H1 (cell line): ENCODE measurements around the gene DCLK1. TPM values are rescaled to one million over a fixed set of nuclear protein-coding genes. Genes with fewer than 3 reads are reported as not detected.

Source experiments
- CTCF ChIA-PET: fragments of 300-600 bp; sonication (Branson Sonifier 250); formaldehyde crosslinking; loops from one replicate; lab custom pipeline; 2021; ENCODE audit not compliant: partially characterized antibody; lab: Charles Lee
- POLR2A ChIA-PET: fragments of 300-600 bp; sonication (Branson Sonifier 250); formaldehyde crosslinking; loops from one replicate; lab custom pipeline; 2021; ENCODE audit warnings: inconsistent platforms; ENCODE audit not compliant: partially characterized antibody; lab: Charles Lee
- DNase-seq, 2 experiments: peaks; one replicate each; pipeline versions ENCODE4 v3.0.0 to v3.0.0-alpha.2; 2010 to 2022; ENCODE audit warnings: low spot score in 2 of 2, low read depth in 1 of 2, mixed read lengths in 1 of 2
- FAIRE-seq: peaks from 2 replicates; lab custom pipeline; 2011; peaks lifted over from hg19 to GRCh38; lab: Jason Lieb, UNC
- H2AFZ ChIP-seq: 2 replicates; pipeline ENCODE4 v1.8.1; 2012; ENCODE audit warnings: low read length, inconsistent platforms
- H2AK5ac ChIP-seq: 2 replicates; pipeline ENCODE4 v1.6.1; 2013; ENCODE audit warnings: low read depth, low read length
- H2BK120ac ChIP-seq: replicated peaks from 2 replicates; pipeline ENCODE3; 2013; ENCODE audit warnings: low read depth, low read length, inconsistent platforms
- H2BK12ac ChIP-seq: 2 replicates; pipeline ENCODE4 v1.6.1; 2013; ENCODE audit warnings: low read depth, low read length
- H2BK15ac ChIP-seq: 2 replicates; pipeline ENCODE4 v1.6.1; 2013; ENCODE audit warnings: low read length
- H2BK20ac ChIP-seq: 2 replicates; pipeline ENCODE4 v1.6.1; 2013; ENCODE audit warnings: low read length
- H2BK5ac ChIP-seq: 2 replicates; pipeline ENCODE4 v1.6.1; 2013; ENCODE audit warnings: low read depth, low read length
- H3K14ac ChIP-seq: 2 replicates; pipeline ENCODE4 v1.6.1; 2013; ENCODE audit warnings: inconsistent platforms; ENCODE audit not compliant: insufficient read length
- H3K18ac ChIP-seq: 2 replicates; pipeline ENCODE4 v1.6.1; 2013; ENCODE audit warnings: low read length; ENCODE audit errors: extremely low read depth
- H3K23ac ChIP-seq: 2 replicates; pipeline ENCODE4 v1.6.1; 2013; ENCODE audit warnings: inconsistent platforms; ENCODE audit not compliant: insufficient read length
- H3K23me2 ChIP-seq: 2 replicates; pipeline ENCODE4 v1.6.1; 2013; ENCODE audit warnings: low read depth, low read length
- H3K27ac ChIP-seq: 2 replicates; pipeline ENCODE4 v1.6.1; 2011; ENCODE audit warnings: low read depth, low read length, inconsistent platforms
- H3K27me3 ChIP-seq, 4 experiments: replicated peaks in 1 of 4; 1 replicate in 1 of 4; 2 replicates in 3 of 4; pipeline versions ENCODE4 v1.6.1 to v1.8.1; 2011 to 2013; ENCODE audit warnings: low read length in 3 of 4, mild to moderate bottlenecking in 3 of 4, inconsistent platforms in 2 of 4, mixed read lengths in 2 of 4, moderate library complexity in 1 of 4; ENCODE audit not compliant: control insufficient read depth in 3 of 4, insufficient read depth in 3 of 4; ENCODE audit errors: extremely low read depth in 1 of 4
- H3K36me3 ChIP-seq, 4 experiments: 2 replicates each; pipeline versions ENCODE4 v1.6.1 to v1.8.1; 2011 to 2013; ENCODE audit warnings: mild to moderate bottlenecking in 4 of 4, low read length in 3 of 4, moderate library complexity in 2 of 4, control low read depth in 1 of 4, inconsistent platforms in 1 of 4; ENCODE audit not compliant: insufficient read depth in 4 of 4, control insufficient read depth in 2 of 4
- H3K4ac ChIP-seq: replicated peaks from 2 replicates; pipeline ENCODE3; 2013; ENCODE audit warnings: low read length, low read depth, mixed read lengths, inconsistent platforms; ENCODE audit not compliant: insufficient read length
- H3K4me1 ChIP-seq, 4 experiments: replicated peaks in 1 of 4; 1 replicate in 1 of 4; 2 replicates in 3 of 4; pipeline versions ENCODE4 v1.6.1 to v1.8.1; 2011 to 2013; ENCODE audit warnings: low read length in 3 of 4, inconsistent platforms in 2 of 4, mixed read lengths in 1 of 4; ENCODE audit not compliant: insufficient read depth in 4 of 4, control insufficient read depth in 3 of 4
- H3K4me2 ChIP-seq, 2 experiments: 2 replicates each; pipeline versions ENCODE4 v1.6.1 to v1.8.1; 2011 to 2013; ENCODE audit warnings: low read depth in 2 of 2, low read length in 2 of 2, control low read depth in 1 of 2, inconsistent platforms in 1 of 2, mild to moderate bottlenecking in 1 of 2; ENCODE audit not compliant: insufficient read depth in 1 of 2
- H3K4me3 ChIP-seq, 4 experiments: fragments of 200-600, 300-600 bp in 1 of 4; sonication (generic), shearing (Covaris generic), sonication (Bioruptor Twin) in 1 of 4; 2 replicates each; pipeline versions ENCODE4 v1.5.1 to v1.8.1; 2011 to 2016; ENCODE audit warnings: low read length in 4 of 4, low read depth in 3 of 4, control low read depth in 2 of 4, inconsistent platforms in 2 of 4, mild to moderate bottlenecking in 2 of 4, mixed read lengths in 1 of 4, moderate library complexity in 1 of 4; ENCODE audit not compliant: insufficient read depth in 2 of 4; ENCODE audit errors: extremely low read depth in 1 of 4
- H3K56ac ChIP-seq: replicated peaks from 2 replicates; pipeline ENCODE3; 2013; ENCODE audit warnings: low read depth, mild to moderate bottlenecking, mixed read lengths, low read length, inconsistent platforms; ENCODE audit not compliant: insufficient read length
- H3K79me1 ChIP-seq: 2 replicates; pipeline ENCODE4 v1.6.1; 2013; ENCODE audit warnings: low read depth, low read length, control low read depth
- H3K79me2 ChIP-seq, 2 experiments: 2 replicates each; pipeline versions ENCODE4 v1.6.1 to v1.8.1; 2012 to 2013; ENCODE audit warnings: low read length in 2 of 2, mild to moderate bottlenecking in 2 of 2, inconsistent platforms in 1 of 2; ENCODE audit not compliant: insufficient read depth in 2 of 2, control insufficient read depth in 1 of 2
- H3K9ac ChIP-seq, 4 experiments: replicated peaks in 1 of 4; 1 replicate in 1 of 4; 2 replicates in 3 of 4; pipeline versions ENCODE4 v1.6.1 to v1.8.1; 2011 to 2013; ENCODE audit warnings: low read depth in 3 of 4, low read length in 3 of 4, control low read depth in 2 of 4, mild to moderate bottlenecking in 2 of 4, moderate library complexity in 2 of 4, inconsistent platforms in 1 of 4; ENCODE audit errors: extremely low read depth in 1 of 4
- H3K9me3 ChIP-seq, 2 experiments: 2 replicates each; pipeline versions ENCODE4 v1.6.1 to v1.8.1; 2012 to 2013; ENCODE audit warnings: mild to moderate bottlenecking in 2 of 2, moderate library complexity in 2 of 2, control low read depth in 1 of 2, inconsistent platforms in 1 of 2, low read depth in 1 of 2, low read length in 1 of 2, mixed read lengths in 1 of 2; ENCODE audit not compliant: insufficient read depth in 2 of 2
- H4K20me1 ChIP-seq, 2 experiments: replicated peaks in 1 of 2; 2 replicates each; pipeline versions ENCODE3 to v1.8.1; 2011 to 2013; ENCODE audit warnings: inconsistent platforms in 2 of 2, low read length in 2 of 2, mild to moderate bottlenecking in 1 of 2; ENCODE audit not compliant: insufficient read depth in 2 of 2, control insufficient read depth in 1 of 2
- H4K5ac ChIP-seq: 2 replicates; pipeline ENCODE4 v1.6.1; 2013; ENCODE audit warnings: low read length, low read depth, mixed read lengths, inconsistent platforms; ENCODE audit not compliant: insufficient read length
- H4K8ac ChIP-seq: 2 replicates; pipeline ENCODE4 v1.8.0; 2013; ENCODE audit warnings: mild to moderate bottlenecking, moderate library complexity, low read length, inconsistent platforms; ENCODE audit not compliant: insufficient read depth; ENCODE audit errors: extremely low read depth
- H4K91ac ChIP-seq: replicated peaks from 2 replicates; pipeline ENCODE3; 2013; ENCODE audit warnings: low read length, mixed read lengths, inconsistent platforms; ENCODE audit not compliant: insufficient read length
- ASH2L ChIP-seq: fragments of 200-600, 300-600 bp; sonication (generic); IDR thresholded peaks from one replicate; pipeline ENCODE4 v1.7.1; 2017; ENCODE audit warnings: low read length
- BRCA1 ChIP-seq: IDR thresholded peaks from 2 replicates; pipeline ENCODE4 v1.6.1; 2012; ENCODE audit warnings: low read depth, low read length, improper control_type of control experiment
- EGR1 ChIP-seq: IDR thresholded peaks from 2 replicates; pipeline ENCODE4 v1.6.1; 2011; ENCODE audit warnings: low read depth, low read length, borderline replicate concordance
- EP300 ChIP-seq, 2 experiments: IDR thresholded peaks; 1 replicate in 1 of 2; 2 replicates in 1 of 2; pipeline ENCODE4 v1.6.1; 2011 to 2012; ENCODE audit warnings: low read depth in 2 of 2, low read length in 2 of 2, mild to moderate bottlenecking in 2 of 2, borderline replicate concordance in 1 of 2, inconsistent platforms in 1 of 2, moderate library complexity in 1 of 2
- HDAC2 ChIP-seq, 2 experiments: fragments of 300-600 bp in 1 of 2; sonication (generic) in 1 of 2; IDR thresholded peaks; 2 replicates each; pipeline ENCODE4 v1.6.1; 2011 to 2012; ENCODE audit warnings: low read depth in 2 of 2, low read length in 2 of 2, mild to moderate bottlenecking in 2 of 2, moderate library complexity in 2 of 2, borderline replicate concordance in 1 of 2, inconsistent platforms in 1 of 2
- JUND ChIP-seq: IDR thresholded peaks from 2 replicates; pipeline ENCODE4 v1.6.1; 2011; ENCODE audit warnings: mild to moderate bottlenecking, improper control_type of control experiment, low read length
- NANOG ChIP-seq: IDR thresholded peaks from 2 replicates; pipeline ENCODE4 v1.6.1; 2011; ENCODE audit warnings: low read length, low read depth, mild to moderate bottlenecking, inconsistent platforms; ENCODE audit not compliant: insufficient read depth, poor library complexity, severe bottlenecking
- NRF1 ChIP-seq: IDR thresholded peaks from 2 replicates; pipeline ENCODE4 v1.6.1; 2011; ENCODE audit warnings: mild to moderate bottlenecking, low read depth, low read length, improper control_type of control experiment
- RNF2 ChIP-seq: fragments of 200-900, 300-1000 bp; sonication (generic); IDR thresholded peaks from 2 replicates; pipeline ENCODE4 v1.7.1; 2016; ENCODE audit warnings: borderline replicate concordance, low read depth, mild to moderate bottlenecking, antibody characterized with exemption, low read length; ENCODE audit not compliant: poor library complexity, severe bottlenecking; ENCODE audit errors: missing control alignments
- SIN3A ChIP-seq, 2 experiments: IDR thresholded peaks in 1 of 2; conservative IDR thresholded peaks in 1 of 2; 2 replicates each; pipeline ENCODE4 v1.6.1; 2011 to 2012; ENCODE audit warnings: low read length in 2 of 2, improper control_type of control experiment in 1 of 2, low read depth in 1 of 2, mild to moderate bottlenecking in 1 of 2
- SP1 ChIP-seq: IDR thresholded peaks from 2 replicates; pipeline ENCODE4 v1.6.1; 2011; ENCODE audit warnings: low read depth, low read length
- TCF12 ChIP-seq: IDR thresholded peaks from 2 replicates; pipeline ENCODE4 v1.6.1; 2011; ENCODE audit warnings: low read depth, mild to moderate bottlenecking, low read length
- WGBS, 2 experiments: shearing (Covaris generic) in 1 of 2; methylation state at CpG; one replicate each; pipeline versions ENCODE4 v1.1.6 to v1.1.7; 2013 to 2015; ENCODE audit warnings: low lambda C conversion rate in 2 of 2, mixed read lengths in 2 of 2, inconsistent platforms in 1 of 2, low coverage in 1 of 2, missing lambda C conversion rate in 1 of 2; ENCODE audit not compliant: insufficient replicate concordance in 2 of 2, insufficient coverage in 1 of 2, insufficient read length in 1 of 2; ENCODE audit errors: extremely low coverage in 1 of 2, missing lambda C conversion rate in 1 of 2; 5-methylcytosine and 5-hydroxymethylcytosine counted together
- polyA plus RNA-seq, 7 experiments: library from polyadenylated mRNA; depleted of rRNA in 3 of 7; stranded (reverse) in 5 of 7; unstranded in 2 of 7; fragments of >200 nt in 5 of 7; fragments of 200-250 nt in 2 of 7; gene quantifications; 1 replicate in 5 of 7; 2 replicates in 1 of 7; 4 replicates in 1 of 7; pipeline versions ENCODE4 v1.2.1 to v1.2.3, GENCODE V29; 2011 to 2013; ENCODE audit warnings: missing spikeins in 2 of 7, mixed read lengths in 2 of 7
- total RNA-seq: library from RNA; stranded (reverse); fragmentation: NEBNext Ultra II Directional; extraction: Animal tissue kit (Norgen Biotek cat#: 25700); gene quantifications from 2 replicates; pipeline ENCODE4 v1.2.1, GENCODE V29; 2021

Gene DCLK1
- total and polyA plus RNA-seq, 2 of the 8 experiments (the other 6 are each of a cell fraction or from before 2014, with no cell fraction given) = 22.8 to 41.0 TPM

DNA sequence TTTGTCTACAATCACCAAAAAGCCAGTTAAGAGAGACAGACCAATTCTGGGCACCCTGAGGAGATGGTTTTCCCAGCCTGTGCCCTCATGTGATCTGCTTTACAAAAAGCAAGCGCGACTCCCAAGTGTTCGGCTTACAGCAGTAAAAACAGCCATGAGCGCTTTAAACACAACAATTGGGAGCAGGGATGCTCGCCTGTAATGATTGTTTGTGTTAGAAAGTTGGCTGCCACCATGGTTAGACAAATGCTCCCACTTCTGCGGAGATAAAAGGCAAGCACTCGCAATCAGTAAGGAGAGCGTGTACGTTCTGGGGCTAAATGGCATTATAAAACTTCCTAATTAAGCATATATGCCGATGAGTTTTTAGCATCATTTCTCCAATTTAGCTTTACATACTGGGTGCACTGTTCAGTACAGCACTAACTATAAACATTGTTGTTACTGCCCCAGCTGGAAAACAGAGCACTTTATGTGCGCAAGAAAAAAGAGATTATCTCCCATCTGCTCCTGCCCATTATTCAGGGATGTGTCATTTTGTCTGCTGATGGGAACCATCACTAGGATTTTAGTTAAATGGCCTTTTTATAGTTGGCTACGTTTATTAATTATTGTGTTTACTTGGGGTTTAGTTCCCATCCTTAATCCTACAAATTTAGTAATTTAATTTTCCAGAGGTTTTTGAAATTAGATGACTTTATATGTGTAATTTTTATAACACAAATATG lies 345.4 kb downstream of the DCLK1 start:
- Histone ChIP-seq H3K4me3 (no peak overlapping the region), H3K4me1 (no peaks in the 10 kb centered on the region)
- no peak for FAIRE-seq
- TF ChIP-seq EGR1 (no peak), NRF1 (no peak), EP300 (IDR thresholded peaks at IDR 0.05; ENCODE audit: borderline replicate concordance in 1 of 2, low read depth in 2 of 2, low read length in 2 of 2) (no peak), TCF12 (no peak), HDAC2 (IDR thresholded peaks at IDR 0.05; ENCODE audit: borderline replicate concordance in 1 of 2, low read depth in 2 of 2, low read length in 2 of 2) (no peak), JUND (no peak), NANOG (no peak), RNF2 (no peak), SP1 (no peak), ASH2L (no peak), SIN3A (conservative IDR thresholded peaks at IDR 0.05 in 1 of 2, IDR thresholded peaks at IDR 0.05 in 1 of 2; ENCODE audit: low read depth in 1 of 2, low read length in 2 of 2) (no peak), BRCA1 (no peak)

More for the DNA sequence above, 345.4 kb downstream of the DCLK1 start:
- H3K18ac ChIP-seq = no peak overlapping the region
- H3K23me2 ChIP-seq = no peaks in the 10 kb centered on the region
- DNase-seq = no peak
- no peak overlapping the region for H3K23ac ChIP-seq
- H2BK15ac ChIP-seq = no peak overlapping the region
- no peak overlapping the region for H2AFZ ChIP-seq
- no peak overlapping the region for H2BK20ac ChIP-seq
- H2BK120ac ChIP-seq = no peak overlapping the region
- no peaks in the 10 kb centered on the region for H3K9me3 ChIP-seq
- H3K4ac ChIP-seq = no peak overlapping the region
- no peaks in the 10 kb centered on the region for H3K79me1 ChIP-seq
- no peaks in the 10 kb centered on the region for H3K27me3 ChIP-seq
- no peak overlapping the region for H3K4me2 ChIP-seq
- 94% methylated on average over 12 of the region's 12 CpGs; no CpG with 5 or more reads in 1 of the 2 experiments for WGBS, 2 experiments
- H3K14ac ChIP-seq = no peak overlapping the region
- H3K36me3 ChIP-seq = no peaks in the 10 kb centered on the region; a peak in 2 of 8 replicates
- H4K5ac ChIP-seq = no peak overlapping the region
- H4K20me1 ChIP-seq = no peaks in the 10 kb centered on the region
- H2AK5ac ChIP-seq = no peak overlapping the region
- ChIA-PET POLR2A (no interaction called here), CTCF (interaction anchor here (1.6 kb wide), 1 partner anchor 10 kb away, joined by 4 read pairs; no protein-coding TSS in a partner anchor)
- H2BK12ac ChIP-seq = no peak overlapping the region
- no peak overlapping the region for H4K91ac ChIP-seq
- no peaks in the 10 kb centered on the region for H3K79me2 ChIP-seq
- H3K9ac ChIP-seq = no peak overlapping the region
- H2BK5ac ChIP-seq = no peak overlapping the region
- no peak overlapping the region for H3K27ac ChIP-seq
- H4K8ac ChIP-seq = no peak overlapping the region
- H3K56ac ChIP-seq = no peak overlapping the region
